ENCODE results near the gene DAAM1. TPM values are rescaled to one million over a fixed set of nuclear protein-coding genes. Genes with fewer than 3 reads are reported as not detected.

Gene DAAM1
- total RNA-seq, 3 donors from 2014 or later (not counting 1 experiment from before 2014, with no cell fraction given), result 10.9 to 31.4 (median 12.6) TPM

DNA sequence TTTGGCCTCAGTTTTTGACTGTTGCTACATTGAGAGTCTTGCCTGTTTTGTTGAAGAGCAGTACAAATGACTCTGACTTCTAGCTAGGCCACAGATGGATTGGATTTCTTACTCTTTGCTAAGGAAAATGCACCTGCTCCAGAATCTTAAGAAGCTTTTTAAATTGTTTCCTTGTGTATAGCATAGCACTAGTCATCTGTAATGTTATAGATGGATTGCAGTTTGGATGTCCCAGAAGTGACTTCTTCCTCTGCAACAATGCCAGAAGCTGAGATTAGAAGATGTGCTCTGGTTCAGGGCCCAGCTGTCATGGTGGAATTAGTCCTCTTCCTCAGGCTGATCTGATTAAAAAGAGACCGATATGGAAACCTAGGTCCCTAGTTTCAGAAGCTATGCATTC is 67.9 kb downstream of the DAAM1 start:
- Mint-ChIP-seq H3K4me3 (no peak overlapping the region), H3K36me3 (no peaks in the 10 kb centered on the region), H3K27ac (no peak overlapping the region), H3K27me3 (ENCODE audit: low read depth in 2 of 2) (no peaks in the 10 kb centered on the region), H3K9me3 (no peaks in the 10 kb centered on the region), H3K4me1 (peaks cover 15 to 41% of the 10 kb centered on the region in 2 donors)
- Histone ChIP-seq H3K9me3 (ENCODE audit: control insufficient read depth, insufficient read depth, low read length) (no peaks in the 10 kb centered on the region), H3K27ac (ENCODE audit: low read length) (no peak overlapping the region), H3K36me3 (ENCODE audit: control insufficient read depth, insufficient read depth, low read length) (no peaks in the 10 kb centered on the region), H3K4me3 (ENCODE audit: low read length) (no peak overlapping the region), H3K27me3 (ENCODE audit: control insufficient read depth, insufficient read depth, low read length) (no peaks in the 10 kb centered on the region), H3K4me1 (ENCODE audit: control insufficient read depth, insufficient read depth, low read length) (no peaks in the 10 kb centered on the region)
- 96% methylated on average over 1 of the region's 1 CpG for WGBS (ENCODE audit: insufficient coverage)
- ATAC-seq (no peak), DNase-seq (no peak)
- intact Hi-C loops (cut with micrococcal nuclease), result no loop called here
- TF ChIP-seq CTCF (IDR thresholded peaks at IDR 0.05), result no peak

DNA sequence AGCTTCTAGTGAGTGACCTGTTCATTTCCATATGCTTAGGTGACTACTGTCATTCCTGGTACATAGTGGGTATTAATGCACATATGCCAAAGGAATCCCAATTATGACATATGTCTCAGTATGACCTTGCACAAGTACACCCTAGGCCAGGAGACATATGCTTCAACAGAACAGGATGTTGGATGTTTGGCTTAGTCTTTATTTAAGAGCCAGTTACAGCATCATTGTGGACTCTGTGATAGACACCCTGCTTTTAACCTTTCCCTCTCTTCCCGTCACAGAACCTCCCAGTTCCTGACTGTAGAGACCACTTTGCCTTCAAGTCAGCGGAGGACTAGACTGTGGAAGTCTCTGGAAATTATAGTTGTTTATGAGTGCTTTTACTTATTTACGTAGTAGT is 72.9 kb downstream of the DAAM1 start:
- no peaks in the 10 kb centered on the region for H3K36me3 Mint-ChIP-seq
- intact Hi-C loops (cut with micrococcal nuclease), result no loop called here
- no peaks in the 10 kb centered on the region for H3K27me3 ChIP-seq (ENCODE audit: control insufficient read depth, insufficient read depth, low read length)
- H3K27ac ChIP-seq (ENCODE audit: low read length), result no peak overlapping the region
- peaks cover 6 to 42% of the 10 kb centered on the region in 2 donors for H3K4me1 Mint-ChIP-seq
- TF ChIP-seq CTCF (IDR thresholded peaks at IDR 0.05), result no peak
- H3K36me3 ChIP-seq (ENCODE audit: control insufficient read depth, insufficient read depth, low read length), result peaks cover 2% of the 10 kb centered on the region
- no peaks in the 10 kb centered on the region for H3K9me3 ChIP-seq (ENCODE audit: control insufficient read depth, insufficient read depth, low read length)
- H3K4me3 Mint-ChIP-seq, result no peak overlapping the region
- ATAC-seq, result no peak
- 96% methylated on average over 3 of the region's 3 CpGs for WGBS (ENCODE audit: insufficient coverage)
- H3K27ac Mint-ChIP-seq, result no peak overlapping the region
- no peak overlapping the region for H3K4me3 ChIP-seq (ENCODE audit: low read length)
- H3K9me3 Mint-ChIP-seq, result no peaks in the 10 kb centered on the region
- H3K27me3 Mint-ChIP-seq (ENCODE audit: low read depth in 2 of 2), result no peaks in the 10 kb centered on the region
- no peak for DNase-seq
- H3K4me1 ChIP-seq (ENCODE audit: control insufficient read depth, insufficient read depth, low read length), result no peaks in the 10 kb centered on the region

DNA sequence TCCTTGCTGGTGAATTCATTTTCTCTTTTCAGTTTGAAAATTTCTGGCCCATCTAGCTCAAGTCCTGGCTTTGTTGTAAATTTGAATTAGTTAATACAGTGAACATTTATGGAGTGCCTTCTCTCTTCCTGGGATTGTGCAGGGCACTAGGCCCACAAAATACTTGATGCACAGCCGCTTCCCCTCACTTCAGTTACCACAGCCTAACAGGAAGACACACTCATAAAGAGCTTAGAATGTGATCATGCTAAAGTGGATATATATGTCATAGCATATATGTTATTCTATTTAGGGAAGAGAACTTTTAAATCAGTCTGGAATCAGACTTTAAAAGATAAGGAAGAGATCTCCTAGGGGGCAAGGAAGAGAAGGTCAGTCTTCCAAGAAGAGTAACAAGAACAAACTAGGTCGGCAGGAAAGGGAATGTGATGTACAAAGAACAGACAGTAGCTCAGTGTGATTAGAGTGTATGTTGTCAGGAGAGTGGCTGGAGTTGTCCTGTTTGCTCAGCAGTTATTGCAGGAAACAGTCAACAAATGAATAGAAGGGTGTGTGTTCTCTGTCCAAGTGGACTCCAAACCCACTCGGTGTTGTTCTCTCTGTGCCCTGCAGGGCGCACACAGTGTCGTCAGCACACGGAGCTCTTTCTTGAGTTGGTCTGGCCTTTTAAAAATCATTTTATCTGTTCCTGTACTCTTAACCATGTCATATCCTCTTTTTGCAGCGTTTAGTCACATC is 74.4 kb downstream of the DAAM1 start:
- Histone ChIP-seq H3K27me3 (ENCODE audit: control insufficient read depth, insufficient read depth, low read length) (no peaks in the 10 kb centered on the region), H3K4me1 (ENCODE audit: control insufficient read depth, insufficient read depth, low read length) (no peaks in the 10 kb centered on the region), H3K36me3 (ENCODE audit: control insufficient read depth, insufficient read depth, low read length) (peaks cover 2% of the 10 kb centered on the region), H3K27ac (ENCODE audit: low read length) (no peak overlapping the region), H3K4me3 (ENCODE audit: low read length) (no peak overlapping the region), H3K9me3 (ENCODE audit: control insufficient read depth, insufficient read depth, low read length) (no peaks in the 10 kb centered on the region)
- Mint-ChIP-seq H3K27me3 (ENCODE audit: low read depth in 2 of 2) (no peaks in the 10 kb centered on the region), H3K36me3 (no peaks in the 10 kb centered on the region), H3K9me3 (no peaks in the 10 kb centered on the region), H3K4me1 (peaks cover 6 to 34% of the 10 kb centered on the region in 2 donors), H3K27ac (peak overlapping the region in 1 of 2 donors; percentile 13), H3K4me3 (no peak overlapping the region)
- no peak for TF ChIP-seq CTCF (IDR thresholded peaks at IDR 0.05)
- no peak for DNase-seq
- WGBS (ENCODE audit: insufficient coverage), result 90% methylated on average over 6 of the region's 7 CpGs
- ATAC-seq, result no peak
- intact Hi-C loops (cut with micrococcal nuclease), result no loop called here

DNA sequence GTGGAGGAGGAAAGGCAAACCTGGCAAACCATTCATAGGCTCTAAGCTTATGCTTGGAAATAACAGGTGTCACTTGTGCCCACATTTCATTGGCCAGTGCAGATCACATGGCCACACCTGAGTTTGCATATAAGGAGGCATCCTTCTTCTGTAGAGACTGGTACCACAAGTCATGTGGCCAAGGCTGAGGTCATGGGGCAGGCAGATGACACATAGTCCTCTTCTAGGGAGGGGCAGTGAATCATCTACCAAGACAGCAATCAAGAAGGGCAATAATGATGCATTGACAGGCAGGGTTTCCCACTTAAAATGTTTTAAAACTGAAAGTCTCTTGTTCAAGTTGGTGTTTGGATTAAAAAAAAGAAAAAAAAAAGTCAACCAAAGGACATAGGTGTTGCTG is 77.3 kb downstream of the DAAM1 start:
- DNase-seq (no peak), ATAC-seq (peak; percentile 32 to 70 (median 45))
- Histone ChIP-seq H3K4me1 (ENCODE audit: control insufficient read depth, insufficient read depth, low read length) (no peaks in the 10 kb centered on the region), H3K36me3 (ENCODE audit: control insufficient read depth, insufficient read depth, low read length) (peaks cover 5% of the 10 kb centered on the region), H3K27ac (ENCODE audit: low read length) (no peak overlapping the region), H3K4me3 (ENCODE audit: low read length) (no peak overlapping the region), H3K9me3 (ENCODE audit: control insufficient read depth, insufficient read depth, low read length) (no peaks in the 10 kb centered on the region), H3K27me3 (ENCODE audit: control insufficient read depth, insufficient read depth, low read length) (no peaks in the 10 kb centered on the region)
- H3K9me3 Mint-ChIP-seq, result no peaks in the 10 kb centered on the region
- H3K4me3 Mint-ChIP-seq, result no peak overlapping the region
- H3K27me3 Mint-ChIP-seq (ENCODE audit: low read depth in 2 of 2), result no peaks in the 10 kb centered on the region
- H3K36me3 Mint-ChIP-seq, result peaks cover 7% of the 10 kb centered on the region
- peak overlapping the region in 1 of 2 donors; percentile 7 for H3K27ac Mint-ChIP-seq
- TF ChIP-seq CTCF (IDR thresholded peaks at IDR 0.05), result no peak
- intact Hi-C loops (cut with micrococcal nuclease), result no loop called here
- H3K4me1 Mint-ChIP-seq, result peaks cover 6 to 26% of the 10 kb centered on the region in 2 donors

All from natural killer cell (primary cell).